HG03025 (cell line): ENCODE measurements around the gene FAR1.
"Not testable (repeated sequence)": the region's sequence is repeated elsewhere in the genome, so short reads cannot be mapped to it uniquely, and the experiment has no call there.

Source experiments
- ATAC-seq: cut with Tn5 transposase; IDR thresholded peaks from one replicate; pipeline ENCODE4 v1.9.1; 2021; ENCODE audit warnings: mild to moderate bottlenecking, moderate library complexity; ENCODE audit not compliant: unreplicated experiment, low FRiP score

FAR1 gene

GRCh38 chr11:13699870-13700269, 31.4 kb downstream of the FAR1 start:
- ATAC-seq, result no peak

GRCh38 chr11:13701506-13701905, 33.0 kb downstream of the FAR1 start:
- no peak for ATAC-seq

GRCh38 chr11:13702071-13702470, 33.6 kb downstream of the FAR1 start:
- no peak for ATAC-seq

GRCh38 chr11:13705710-13706109, 37.2 kb downstream of the FAR1 start:
- ATAC-seq, result no peak

GRCh38 chr11:13713982-13714381, 45.5 kb downstream of the FAR1 start:
- no peak for ATAC-seq

GRCh38 chr11:13717331-13717730, 48.9 kb downstream of the FAR1 start:
- no peak for ATAC-seq

- ATAC-seq, result no peak
These were observed 49.9 kb downstream of the FAR1 start for GRCh38 chr11:13718394-13718793.

GRCh38 chr11:13720940-13721339, 52.5 kb downstream of the FAR1 start:
- ATAC-seq, result no peak

GRCh38 chr11:13721760-13722159, 53.3 kb downstream of the FAR1 start:
- no peak for ATAC-seq

- ATAC-seq, result no peak
These were observed 58.0 kb downstream of the FAR1 start for GRCh38 chr11:13726456-13726855.

GRCh38 chr11:13728076-13728475, 59.6 kb downstream of the FAR1 start:
- ATAC-seq, result no peak

GRCh38 chr11:13734530-13734929, 66.1 kb downstream of the FAR1 start:
- ATAC-seq, result no peak

- no peak for ATAC-seq
These were observed 76.7 kb downstream of the FAR1 start for GRCh38 chr11:13745165-13745564.

GRCh38 chr11:13753316-13753715, 84.8 kb downstream of the FAR1 start:
- ATAC-seq, result not testable (repeated sequence)

- no peak for ATAC-seq
These were observed 90.6 kb downstream of the FAR1 start for GRCh38 chr11:13759050-13759449.

GRCh38 chr11:13760115-13760514, 91.6 kb downstream of the FAR1 start:
- ATAC-seq, result no peak

GRCh38 chr11:13761250-13761649, 92.8 kb downstream of the FAR1 start:
- ATAC-seq, result no peak

- no peak for ATAC-seq
These were observed 93.2 kb downstream of the FAR1 start for GRCh38 chr11:13761716-13762115.

- ATAC-seq, result no peak
These were observed 94.2 kb downstream of the FAR1 start for GRCh38 chr11:13762718-13763117.

- no peak for ATAC-seq
These were observed 94.9 kb downstream of the FAR1 start for GRCh38 chr11:13763341-13763740.

- ATAC-seq, result no peak
These were observed 97.4 kb downstream of the FAR1 start for GRCh38 chr11:13765886-13766285.

GRCh38 chr11:13767471-13767870, 99.0 kb downstream of the FAR1 start:
- ATAC-seq, result no peak

GRCh38 chr11:13769188-13769587, 100.7 kb downstream of the FAR1 start:
- no peak for ATAC-seq
